ENCODE data around the gene OTOG.

DNA sequence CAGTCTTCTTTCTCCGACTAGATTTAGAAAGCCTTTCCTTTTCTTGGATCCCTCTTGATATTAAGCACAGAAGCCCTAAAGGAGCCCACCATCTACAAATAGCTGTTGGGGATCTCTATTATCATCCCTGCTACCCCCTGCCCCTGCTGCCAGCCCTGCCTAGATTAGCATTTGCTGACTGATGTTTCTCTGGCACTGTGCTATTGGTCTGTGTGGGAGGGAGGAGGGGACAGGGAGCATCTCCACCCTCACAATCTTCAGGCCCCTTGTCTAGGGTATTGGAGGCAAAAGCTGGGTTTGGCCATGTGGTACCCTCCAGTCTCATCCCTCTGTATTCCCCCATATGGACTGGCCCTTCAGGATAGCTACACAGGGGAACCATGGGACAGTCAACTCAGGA is 9.0 kb upstream of the OTOG start:
- TF ChIP-seq POLR2A (IDR thresholded peaks at IDR 0.05) (no peak), CTCF (IDR thresholded peaks at IDR 0.05) (no peak)

Measured in lower leg skin (tissue), 3 donors.